ENCODE measurements around the gene FBXL16.

GRCh38 chr16:673399-673991, 32.1 kb downstream of the FBXL16 start:
- TF ChIP-seq CTCF (conservative IDR thresholded peaks at IDR 0.05) (no peak), EZH2 (IDR thresholded peaks at IDR 0.05; ENCODE audit: low read depth) (no peak)

All from PC-9 (cell line).